Measurements from ENCODE around the gene IFNLR1.

DNA sequence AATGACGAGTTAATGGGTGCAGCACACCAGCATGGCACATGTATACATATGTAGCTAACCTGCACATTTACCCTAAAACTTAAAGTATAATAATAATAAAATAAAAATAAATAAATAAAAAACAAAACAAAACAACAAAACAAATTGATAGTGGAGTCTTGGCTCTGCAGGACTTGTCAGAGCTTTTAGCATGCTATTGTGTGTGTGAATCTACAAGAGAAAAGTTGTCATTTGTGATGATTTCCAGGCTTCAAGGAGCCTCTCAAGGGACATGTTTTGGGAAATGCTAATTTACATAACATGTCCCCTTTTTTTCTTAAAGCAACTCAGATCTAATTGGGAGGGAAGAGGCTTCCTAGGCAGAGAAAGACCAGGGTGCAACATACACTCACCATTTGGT is 53.3 kb downstream of the IFNLR1 start:
- no peak for TF ChIP-seq GATA2 (IDR thresholded peaks at IDR 0.05; ENCODE audit: low read depth, low read length)
- no peak for TF ChIP-seq GATA3 (IDR thresholded peaks at IDR 0.05; ENCODE audit: low read depth, low read length)

All from SH-SY5Y (cell line).